Panc1 (cell line): ENCODE data around the gene EML1. TPM values are rescaled to one million over a fixed set of nuclear protein-coding genes. Genes with fewer than 3 reads are reported as not detected.

Experiments
- ATAC-seq: fragments of 200-7000 bp; cut with Tn5 transposase; 2 replicates; pipeline ENCODE4 v1.9.1; 2020; ENCODE audit warnings: mild to moderate bottlenecking, moderate library complexity
- BruUV-seq: library from RNA; stranded (reverse); fragments of 400-500 nt; replicated peaks from 2 replicates; lab custom pipeline; 2021; lab: Mats Ljungman, UMichigan
- CTCF ChIA-PET: fragments of 300-600 bp; sonication (Branson Sonifier 250); formaldehyde crosslinking; loops from one replicate; lab custom pipeline; 2022; ENCODE audit warnings: antibody characterized with exemption; lab: Charles Lee
- POLR2A ChIA-PET: fragments of 300-600 bp; sonication (Branson Sonifier 250); formaldehyde crosslinking; loops from one replicate; lab custom pipeline; 2022; ENCODE audit warnings: antibody characterized with exemption; lab: Charles Lee
- DNase-seq: peaks from one replicate; pipeline ENCODE4 v3.0.0-alpha.2; 2010; ENCODE audit warnings: low read depth, low spot score
- H3K27ac ChIP-seq: 2 replicates; pipeline ENCODE4 v1.5.1; 2011; ENCODE audit warnings: mild to moderate bottlenecking, low read length, inconsistent platforms
- H3K27me3 ChIP-seq: fragments of 200-500 bp; sonication (Bioruptor generic); 2 replicates; pipeline ENCODE4 v1.6.0; 2014; ENCODE audit warnings: low read length, inconsistent platforms; ENCODE audit not compliant: control insufficient read depth, insufficient read depth
- H3K36me3 ChIP-seq: fragments of 200-500 bp; sonication (Bioruptor generic); 2 replicates; pipeline ENCODE4 v1.5.1; 2014; ENCODE audit warnings: inconsistent platforms, mild to moderate bottlenecking, low read length, moderate library complexity; ENCODE audit not compliant: control insufficient read depth, insufficient read depth
- H3K4me1 ChIP-seq: 2 replicates; pipeline ENCODE4 v1.5.1; 2011; ENCODE audit warnings: inconsistent platforms, mild to moderate bottlenecking, low read length, moderate library complexity; ENCODE audit not compliant: control insufficient read depth, insufficient read depth
- H3K4me3 ChIP-seq, 2 experiments: 2 replicates each; pipeline ENCODE4 v1.5.1; 2011 to 2012; ENCODE audit warnings: low read depth in 2 of 2, low read length in 2 of 2, mild to moderate bottlenecking in 2 of 2, inconsistent platforms in 1 of 2, moderate library complexity in 1 of 2
- H3K9me3 ChIP-seq: fragments of 200-500 bp; sonication (Bioruptor generic); 2 replicates; pipeline ENCODE4 v1.5.1; 2014; ENCODE audit warnings: low read depth, mild to moderate bottlenecking, inconsistent platforms, low read length, moderate library complexity; ENCODE audit not compliant: control insufficient read depth, insufficient read depth
- CTCF ChIP-seq: fragments of 450-650 bp; IDR thresholded peaks from 2 replicates; pipeline ENCODE4 v1.5.1; 2017; ENCODE audit warnings: mild to moderate bottlenecking
- POLR2AphosphoS5 ChIP-seq: IDR thresholded peaks from 2 replicates; pipeline ENCODE4 v1.6.1; 2012; ENCODE audit warnings: mild to moderate bottlenecking, low read depth, low read length, moderate library complexity
- SIN3A ChIP-seq: IDR thresholded peaks from 2 replicates; pipeline ENCODE4 v1.6.1; 2012; ENCODE audit warnings: low read depth, mild to moderate bottlenecking, low read length, moderate library complexity, borderline replicate concordance; ENCODE audit not compliant: insufficient read depth
- TCF7L2 ChIP-seq: IDR thresholded peaks from 2 replicates; pipeline ENCODE4 v1.6.1; 2011; ENCODE audit warnings: mild to moderate bottlenecking, low read depth, low read length, inconsistent platforms
- in situ Hi-C: cut with HindIII; loops from 2 replicates; pipeline ENCODE4 v1.10.0; 2016; ENCODE audit warnings: low sequenced_read_pairs, low pct_unique_long_range_greater_than_20kb
- intact Hi-C: fragments of 100-400 bp; cut with micrococcal nuclease; formaldehyde crosslinking; loops from one replicate; pipeline ENCODE4 v1.10.0; 2022; ENCODE audit not compliant: unreplicated experiment
- total RNA-seq: library from RNA; stranded (reverse); gene quantifications from one replicate; pipeline ENCODE4 v1.2.1, GENCODE V29; 2021; ENCODE audit not compliant: unreplicated experiment
- TF ChIP-seq, protein P1 (sequence below), 2 experiments: IDR thresholded peaks; 2 replicates each; pipeline ENCODE4 v1.6.1; 2011 to 2012; ENCODE audit warnings: low read depth in 2 of 2, control low read depth in 1 of 2, low read length in 1 of 2, mild to moderate bottlenecking in 1 of 2, moderate library complexity in 1 of 2; ENCODE audit not compliant: insufficient read depth in 1 of 2

The EML1 gene
- total RNA-seq, 1 experiment from 2014 or later, result 35.3 TPM

DNA sequence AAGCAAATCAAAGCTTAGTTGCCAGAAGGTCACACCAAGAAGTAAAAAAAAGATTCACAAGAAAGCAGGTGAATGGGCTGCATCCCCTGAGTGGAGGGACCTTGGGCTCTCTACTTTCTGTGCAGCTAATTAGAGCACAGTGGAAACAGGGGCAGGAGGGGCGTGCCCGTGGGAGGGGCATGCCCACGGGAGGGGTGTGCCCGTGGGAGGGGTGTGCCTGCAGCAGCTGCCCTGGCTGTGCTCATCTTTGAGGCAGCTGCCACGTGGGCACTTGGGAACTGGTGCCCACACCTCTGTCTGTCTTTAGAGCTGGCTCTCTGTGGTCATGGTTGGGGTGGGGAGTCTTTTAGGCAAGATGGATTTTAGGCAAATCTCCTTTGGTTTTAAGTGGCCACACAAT, 60.0 kb downstream of the EML1 start:
- Histone ChIP-seq H3K27me3 (no peaks in the 10 kb centered on the region), H3K27ac (no peak overlapping the region), H3K9me3 (no peaks in the 10 kb centered on the region), H3K4me3 (no peak overlapping the region), H3K36me3 (no peaks in the 10 kb centered on the region), H3K4me1 (no peaks in the 10 kb centered on the region)
- in situ Hi-C loops, result no loop called here
- TF ChIP-seq CTCF (no peak), POLR2AphosphoS5 (no peak), TCF7L2 (no peak), SIN3A (no peak)
- TF ChIP-seq, protein P1, sequence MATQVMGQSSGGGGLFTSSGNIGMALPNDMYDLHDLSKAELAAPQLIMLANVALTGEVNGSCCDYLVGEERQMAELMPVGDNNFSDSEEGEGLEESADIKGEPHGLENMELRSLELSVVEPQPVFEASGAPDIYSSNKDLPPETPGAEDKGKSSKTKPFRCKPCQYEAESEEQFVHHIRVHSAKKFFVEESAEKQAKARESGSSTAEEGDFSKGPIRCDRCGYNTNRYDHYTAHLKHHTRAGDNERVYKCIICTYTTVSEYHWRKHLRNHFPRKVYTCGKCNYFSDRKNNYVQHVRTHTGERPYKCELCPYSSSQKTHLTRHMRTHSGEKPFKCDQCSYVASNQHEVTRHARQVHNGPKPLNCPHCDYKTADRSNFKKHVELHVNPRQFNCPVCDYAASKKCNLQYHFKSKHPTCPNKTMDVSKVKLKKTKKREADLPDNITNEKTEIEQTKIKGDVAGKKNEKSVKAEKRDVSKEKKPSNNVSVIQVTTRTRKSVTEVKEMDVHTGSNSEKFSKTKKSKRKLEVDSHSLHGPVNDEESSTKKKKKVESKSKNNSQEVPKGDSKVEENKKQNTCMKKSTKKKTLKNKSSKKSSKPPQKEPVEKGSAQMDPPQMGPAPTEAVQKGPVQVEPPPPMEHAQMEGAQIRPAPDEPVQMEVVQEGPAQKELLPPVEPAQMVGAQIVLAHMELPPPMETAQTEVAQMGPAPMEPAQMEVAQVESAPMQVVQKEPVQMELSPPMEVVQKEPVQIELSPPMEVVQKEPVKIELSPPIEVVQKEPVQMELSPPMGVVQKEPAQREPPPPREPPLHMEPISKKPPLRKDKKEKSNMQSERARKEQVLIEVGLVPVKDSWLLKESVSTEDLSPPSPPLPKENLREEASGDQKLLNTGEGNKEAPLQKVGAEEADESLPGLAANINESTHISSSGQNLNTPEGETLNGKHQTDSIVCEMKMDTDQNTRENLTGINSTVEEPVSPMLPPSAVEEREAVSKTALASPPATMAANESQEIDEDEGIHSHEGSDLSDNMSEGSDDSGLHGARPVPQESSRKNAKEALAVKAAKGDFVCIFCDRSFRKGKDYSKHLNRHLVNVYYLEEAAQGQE (IDR thresholded peaks at IDR 0.05; ENCODE audit: insufficient read depth in 1 of 2, low read depth in 2 of 2, low read length in 1 of 2), result no peak
- intact Hi-C loops, result no loop called here
- CTCF ChIA-PET, result no interaction called here
- BruUV-seq, result no TSS peak
- DNase-seq, result no peak
- no peak for ATAC-seq
- POLR2A ChIA-PET, result no interaction called here

- ChIA-PET CTCF (no interaction called here), POLR2A (no interaction called here)
- Histone ChIP-seq H3K4me1 (no peaks in the 10 kb centered on the region), H3K36me3 (no peaks in the 10 kb centered on the region), H3K9me3 (no peaks in the 10 kb centered on the region), H3K27ac (no peak overlapping the region), H3K4me3 (no peak overlapping the region), H3K27me3 (no peaks in the 10 kb centered on the region)
- in situ Hi-C loops (no loop called here), intact Hi-C loops (no loop called here)
- no peak for DNase-seq
- TF ChIP-seq CTCF, result no peak
- TF ChIP-seq, protein P1 (IDR thresholded peaks at IDR 0.05; ENCODE audit: insufficient read depth in 1 of 2, low read depth in 2 of 2, low read length in 1 of 2), result no peak
- no peak for TF ChIP-seq TCF7L2
- TF ChIP-seq SIN3A, result no peak
- TF ChIP-seq POLR2AphosphoS5, result no peak
- BruUV-seq, result no TSS peak
- no peak for ATAC-seq
These were observed 61.6 kb downstream of the EML1 start for GRCh38 chr14:99854831-99855230.
